Endothelial cell (in vitro differentiated cells): ENCODE measurements around the gene AVEN. TPM values are rescaled to one million over a fixed set of nuclear protein-coding genes. Genes with fewer than 3 reads are reported as not detected.
"Not testable (repeated sequence)": the region's sequence is repeated elsewhere in the genome, so short reads cannot be mapped to it uniquely, and the experiment has no call there.

ENCODE experiments used
- DNase-seq: peaks from one replicate; pipeline ENCODE4 v3.0.0; 2021; ENCODE audit warnings: low spot score
- H3K27ac Mint-ChIP-seq: one replicate; pipeline ENCODE4 v1.8.0; 2021; ENCODE audit warnings: mixed read lengths, inconsistent platforms; ENCODE audit not compliant: unreplicated experiment
- H3K27me3 Mint-ChIP-seq: one replicate; pipeline ENCODE4 v1.8.0; 2021; ENCODE audit warnings: mild to moderate bottlenecking, moderate library complexity, mixed read lengths, inconsistent platforms; ENCODE audit not compliant: unreplicated experiment
- H3K36me3 Mint-ChIP-seq: one replicate; pipeline ENCODE4 v1.8.0; 2021; ENCODE audit warnings: mild to moderate bottlenecking, low read depth, mixed read lengths, inconsistent platforms; ENCODE audit not compliant: unreplicated experiment
- H3K4me1 Mint-ChIP-seq: one replicate; pipeline ENCODE4 v1.8.0; 2021; ENCODE audit warnings: mild to moderate bottlenecking, mixed read lengths, inconsistent platforms; ENCODE audit not compliant: unreplicated experiment
- H3K4me3 Mint-ChIP-seq: one replicate; pipeline ENCODE4 v1.8.0; 2021; ENCODE audit warnings: mild to moderate bottlenecking, mixed read lengths, inconsistent platforms; ENCODE audit not compliant: unreplicated experiment
- H3K9me3 Mint-ChIP-seq: one replicate; pipeline ENCODE4 v1.8.0; 2021; ENCODE audit warnings: mixed read lengths, inconsistent platforms; ENCODE audit not compliant: unreplicated experiment
- CTCF ChIP-seq: fragments of 200-600 bp; sonication (generic); IDR thresholded peaks from one replicate; pipeline ENCODE4 v1.5.0; 2021; ENCODE audit warnings: antibody characterized with exemption; ENCODE audit not compliant: unreplicated experiment
- total RNA-seq: library from RNA; stranded (reverse); fragmentation: NEBNext Ultra II Directional; extraction: Animal tissue kit (Norgen Biotek cat#: 25700); gene quantifications from one replicate; pipeline ENCODE4 v1.2.1, GENCODE V29; 2021; ENCODE audit not compliant: unreplicated experiment

Gene AVEN
- total RNA-seq, 1 donor from 2014 or later, result 14.8 TPM

GRCh38 chr15:34006381-34006780 is 32.6 kb downstream of the AVEN start:
- no peak overlapping the region for H3K27ac Mint-ChIP-seq
- no peak overlapping the region for H3K4me3 Mint-ChIP-seq
- no peaks in the 10 kb centered on the region for H3K9me3 Mint-ChIP-seq
- H3K36me3 Mint-ChIP-seq, result no peaks in the 10 kb centered on the region
- no peak for DNase-seq
- H3K4me1 Mint-ChIP-seq, result no peaks in the 10 kb centered on the region
- no peaks in the 10 kb centered on the region for H3K27me3 Mint-ChIP-seq
- TF ChIP-seq CTCF, result no peak

- H3K36me3 Mint-ChIP-seq, result no peaks in the 10 kb centered on the region
- no peak for DNase-seq
- H3K4me1 Mint-ChIP-seq, result no peaks in the 10 kb centered on the region
- no peak for TF ChIP-seq CTCF
- no peaks in the 10 kb centered on the region for H3K9me3 Mint-ChIP-seq
- no peaks in the 10 kb centered on the region for H3K27me3 Mint-ChIP-seq
- H3K4me3 Mint-ChIP-seq, result no peak overlapping the region
- no peak overlapping the region for H3K27ac Mint-ChIP-seq
Measured at GRCh38 chr15:34001536-34001935, 37.5 kb downstream of the AVEN start.

- DNase-seq, H3K27me3 Mint-ChIP-seq, H3K4me1 Mint-ChIP-seq, H3K9me3 Mint-ChIP-seq, H3K36me3 Mint-ChIP-seq, H3K4me3 Mint-ChIP-seq, H3K27ac Mint-ChIP-seq: not testable (repeated sequence)
Measured at GRCh38 chr15:33995666-33996065, 43.3 kb downstream of the AVEN start.

GRCh38 chr15:33994005-33994615 is 44.9 kb downstream of the AVEN start:
- TF ChIP-seq CTCF, result no peak
- peaks cover 3% of the 10 kb centered on the region for H3K4me1 Mint-ChIP-seq
- H3K4me3 Mint-ChIP-seq, result no peak overlapping the region
- peak; percentile 44 for DNase-seq
- H3K36me3 Mint-ChIP-seq, result no peaks in the 10 kb centered on the region
- no peaks in the 10 kb centered on the region for H3K9me3 Mint-ChIP-seq
- H3K27me3 Mint-ChIP-seq, result no peaks in the 10 kb centered on the region
- no peak overlapping the region for H3K27ac Mint-ChIP-seq

GRCh38 chr15:33988384-33988783 is 50.6 kb downstream of the AVEN start:
- Mint-ChIP-seq H3K27ac (no peak overlapping the region), H3K27me3 (peaks cover 2% of the 10 kb centered on the region), H3K36me3 (no peaks in the 10 kb centered on the region), H3K9me3 (no peaks in the 10 kb centered on the region), H3K4me1 (peaks cover 13% of the 10 kb centered on the region), H3K4me3 (no peak overlapping the region)
- DNase-seq, result no peak
- no peak for TF ChIP-seq CTCF

- Mint-ChIP-seq H3K4me3 (no peak overlapping the region), H3K27me3 (peaks cover 2% of the 10 kb centered on the region), H3K27ac (no peak overlapping the region), H3K9me3 (no peaks in the 10 kb centered on the region), H3K36me3 (no peaks in the 10 kb centered on the region), H3K4me1 (peaks cover 13% of the 10 kb centered on the region)
- no peak for TF ChIP-seq CTCF
- DNase-seq, result no peak
Measured at GRCh38 chr15:33987444-33987843, 51.6 kb downstream of the AVEN start.
